Measurements from ENCODE around the gene TP53TG3B.
"Not testable (repeated sequence)": the region's sequence is repeated elsewhere in the genome, so short reads cannot be mapped to it uniquely, and the experiment has no call there.

TP53TG3B gene

GRCh38 chr16:33360541-33360940 is at the start of gene TP53TG3B:
TSS of gene TP53TG3B (plus strand) at chr16:33360841. CDS start at chr16:33360909, 68 bp downstream.
- H3K36me3 ChIP-seq; intact Hi-C loops (cut with DNase I; ENCODE audit: low total_unique reads); DNase-seq; H3K27ac ChIP-seq; H3K4me3 ChIP-seq; H3K4me1 ChIP-seq; H3K9me3 ChIP-seq; H3K27me3 ChIP-seq: not testable (repeated sequence)

DNA sequence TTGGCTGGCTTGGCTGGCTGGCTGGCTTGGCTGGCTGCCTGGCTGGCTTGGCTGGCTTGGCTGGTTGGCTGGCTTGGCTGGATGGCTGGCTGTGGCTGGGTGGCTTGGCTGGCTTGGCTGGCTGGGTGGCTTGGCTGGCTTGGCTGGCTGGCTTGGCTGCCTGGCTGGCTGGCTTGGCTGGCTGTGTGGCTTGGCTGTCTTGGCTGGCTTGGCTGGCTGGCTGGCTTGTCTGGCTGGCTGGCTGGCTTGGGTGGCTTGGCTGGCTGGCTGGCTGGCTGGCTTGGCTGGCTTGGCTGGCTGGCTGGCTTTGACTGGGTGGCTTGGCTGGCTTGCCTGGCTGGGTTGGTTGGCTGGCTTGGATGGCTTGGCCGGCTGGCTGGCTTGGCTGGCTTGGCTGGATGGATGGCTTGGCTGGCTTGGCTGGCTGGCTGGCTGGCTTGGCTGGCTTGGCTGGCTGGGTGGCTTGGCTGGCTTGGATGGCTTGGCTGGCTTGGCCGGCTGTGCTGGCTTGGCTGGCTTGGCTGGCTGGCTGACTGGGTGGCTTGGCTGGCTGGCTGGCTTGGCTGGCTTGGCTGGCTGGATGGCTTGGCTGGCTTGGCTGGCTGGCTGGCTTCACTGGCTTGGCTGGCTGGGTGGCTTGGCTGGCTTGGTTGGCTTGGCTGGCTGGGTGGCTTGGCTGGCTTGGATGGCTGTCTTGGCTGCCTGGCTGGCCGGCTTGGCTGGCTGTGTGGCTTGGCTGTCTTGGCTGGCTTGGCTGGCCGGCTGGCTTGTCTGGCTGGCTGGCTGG is 24.2 kb upstream of the TP53TG3B start:
- H3K4me1 ChIP-seq; H3K27me3 ChIP-seq; H3K27ac ChIP-seq; H3K9me3 ChIP-seq; intact Hi-C loops (cut with DNase I; ENCODE audit: low total_unique reads); H3K36me3 ChIP-seq; H3K4me3 ChIP-seq; DNase-seq: not testable (repeated sequence)

- H3K27ac ChIP-seq; H3K4me3 ChIP-seq; H3K27me3 ChIP-seq; H3K36me3 ChIP-seq; DNase-seq; H3K4me1 ChIP-seq; intact Hi-C loops (cut with DNase I; ENCODE audit: low total_unique reads); H3K9me3 ChIP-seq: not testable (repeated sequence)
Measured at GRCh38 chr16:33337627-33338542, 22.8 kb upstream of the TP53TG3B start.

DNA sequence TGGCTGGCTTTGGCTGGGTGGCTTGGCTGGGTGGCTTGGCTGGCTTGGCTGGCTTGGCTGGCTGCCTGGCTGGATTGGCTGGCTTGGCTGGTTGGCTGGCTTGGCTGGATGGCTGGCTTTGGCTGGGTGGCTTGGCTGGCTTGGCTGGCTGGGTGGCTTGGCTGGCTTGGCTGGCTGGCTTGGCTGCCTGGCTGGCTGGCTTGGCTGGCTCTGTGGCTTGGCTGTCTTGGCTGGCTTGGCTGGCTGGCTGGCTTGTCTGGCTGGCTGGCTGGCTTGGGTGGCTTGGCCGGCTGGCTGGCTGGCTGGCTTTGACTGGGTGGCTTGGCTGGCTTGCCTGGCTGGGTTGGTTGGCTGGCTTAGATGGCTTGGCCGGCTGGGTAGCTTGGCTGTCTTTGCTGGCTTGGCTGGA is 22.1 kb upstream of the TP53TG3B start:
- H3K4me1 ChIP-seq; intact Hi-C loops (cut with DNase I; ENCODE audit: low total_unique reads); H3K9me3 ChIP-seq; H3K36me3 ChIP-seq; H3K27ac ChIP-seq; H3K27me3 ChIP-seq; DNase-seq; H3K4me3 ChIP-seq: not testable (repeated sequence)

- H3K36me3 ChIP-seq; H3K4me1 ChIP-seq; intact Hi-C loops (cut with DNase I; ENCODE audit: low total_unique reads); H3K27ac ChIP-seq; DNase-seq; H3K4me3 ChIP-seq; H3K9me3 ChIP-seq; H3K27me3 ChIP-seq: not testable (repeated sequence)
Measured at GRCh38 chr16:33339093-33340061, 21.3 kb upstream of the TP53TG3B start.
